HepG2 (cell line): Measurements from ENCODE around the gene SIK3. TPM values are rescaled to one million over a fixed set of nuclear protein-coding genes. Genes with fewer than 3 reads are reported as not detected.
A peak's percentile ranks its signal among the peaks of the same experiment; 100 is the strongest.

Source experiments
- BCL6 ChIP-seq: IDR thresholded peaks from 2 replicates; pipeline ENCODE4 v1.6.1; 2016; ENCODE audit warnings: missing genetic modification reagents, missing compliant biosample characterization
- ELF3 ChIP-seq: IDR thresholded peaks from 2 replicates; pipeline ENCODE4 v1.6.1; 2016; ENCODE audit warnings: missing genetic modification reagents, missing compliant biosample characterization
- ETV6 ChIP-seq: sonication (generic); formaldehyde crosslinking; conservative IDR thresholded peaks from 2 replicates; pipeline ENCODE4 v1.4.0; 2020; ENCODE audit warnings: missing genetic modification reagents
- KLF13 ChIP-seq: sonication (generic); formaldehyde crosslinking; IDR thresholded peaks from 2 replicates; pipeline ENCODE4 v1.4.0; 2020; ENCODE audit warnings: mild to moderate bottlenecking, missing genetic modification reagents
- KLF9 ChIP-seq: IDR thresholded peaks from 2 replicates; pipeline ENCODE4 v1.6.1; 2016; ENCODE audit warnings: low read depth
- MAZ ChIP-seq, 2 experiments: sonication (generic) in 1 of 2; formaldehyde crosslinking in 1 of 2; IDR thresholded peaks; 2 replicates each; pipeline versions ENCODE4 v1.5.0 to v1.6.1; 2012 to 2020; ENCODE audit warnings: low read depth in 2 of 2, mild to moderate bottlenecking in 2 of 2, borderline replicate concordance in 1 of 2, improper control_type of control experiment in 1 of 2, low read length in 1 of 2, missing genetic modification reagents in 1 of 2, moderate library complexity in 1 of 2
- MTF1 ChIP-seq: sonication (generic); formaldehyde crosslinking; IDR thresholded peaks from 2 replicates; pipeline ENCODE4 v1.5.0; 2020; ENCODE audit warnings: missing genetic modification reagents
- MTF2 ChIP-seq: sonication (generic); formaldehyde crosslinking; IDR thresholded peaks from 2 replicates; pipeline ENCODE4 v1.5.0; 2020; ENCODE audit warnings: missing genetic modification reagents, borderline replicate concordance
- SIN3B ChIP-seq: fragments of 150-350 bp; IDR thresholded peaks from 2 replicates; pipeline ENCODE4 v1.6.1; 2014; ENCODE audit warnings: low read length
- SOX13 ChIP-seq, 3 experiments: fragments of 450-650 bp in 1 of 3; sonication (generic) in 1 of 3; formaldehyde crosslinking in 1 of 3; IDR thresholded peaks in 2 of 3; conservative IDR thresholded peaks in 1 of 3; 2 replicates each; pipeline versions ENCODE4 v1.5.0 to v1.6.1; 2016 to 2020; ENCODE audit warnings: antibody characterized with exemption in 1 of 3, mild to moderate bottlenecking in 1 of 3, missing compliant biosample characterization in 1 of 3, missing genetic modification reagents in 1 of 3, moderate library complexity in 1 of 3
- SPEN ChIP-seq: sonication (generic); formaldehyde crosslinking; IDR thresholded peaks from 2 replicates; pipeline ENCODE4 v1.5.1; 2020; ENCODE audit warnings: low read depth, mild to moderate bottlenecking, missing genetic modification reagents
- TCF7 ChIP-seq: sonication (generic); IDR thresholded peaks from 2 replicates; pipeline ENCODE4 v1.6.1; 2016; ENCODE audit warnings: antibody characterized with exemption, low read depth
- TCF7L2 ChIP-seq: IDR thresholded peaks from 2 replicates; pipeline ENCODE4 v1.6.1; 2011; ENCODE audit warnings: mild to moderate bottlenecking, low read depth, low read length, moderate library complexity
- ZNF644 ChIP-seq: IDR thresholded peaks from 2 replicates; pipeline ENCODE4 v1.6.1; 2016; ENCODE audit warnings: low read depth
- ZNF781 ChIP-seq: sonication (generic); formaldehyde crosslinking; IDR thresholded peaks from 2 replicates; pipeline ENCODE4 v1.5.1; 2020; ENCODE audit warnings: borderline replicate concordance, mild to moderate bottlenecking, missing genetic modification reagents; ENCODE audit errors: not compliant biosample characterization
- polyA plus RNA-seq, 8 experiments: library from polyadenylated mRNA; depleted of rRNA in 3 of 8; stranded (reverse) in 7 of 8; unstranded in 1 of 8; fragments of >200 nt; fragmentation: Illumina TruSeq in 4 of 8; extraction: Trizol in 4 of 8; gene quantifications; 2 replicates each; pipeline versions ENCODE4 v1.2.1 to v1.2.3, GENCODE V29; 2011 to 2016; ENCODE audit warnings: low read depth in 4 of 8, missing spikeins in 1 of 8, mixed read lengths in 1 of 8; ENCODE audit not compliant: insufficient read depth in 1 of 8
- total RNA-seq, 5 experiments: library from RNA; depleted of rRNA; stranded (reverse); fragments of >200 nt; fragmentation: Illumina TruSeq; extraction: Trizol; gene quantifications; 2 replicates each; pipeline ENCODE4 v1.2.3, GENCODE V29; 2016; ENCODE audit warnings: low read depth in 1 of 5
- TF ChIP-seq, protein P1 (sequence below): IDR thresholded peaks from 2 replicates; pipeline ENCODE4 v1.6.1; 2016; ENCODE audit warnings: control low read depth
- TF ChIP-seq, protein P2 (sequence below): IDR thresholded peaks from 2 replicates; pipeline ENCODE4 v1.6.1; 2018; ENCODE audit warnings: missing genetic modification reagents
- TF ChIP-seq, protein P3 (sequence below): IDR thresholded peaks from 2 replicates; pipeline ENCODE4 v1.6.1; 2016; ENCODE audit warnings: low read depth, control low read depth
- TF ChIP-seq, protein P4 (sequence below): sonication (generic); formaldehyde crosslinking; IDR thresholded peaks from 2 replicates; pipeline ENCODE4 v1.9.0; 2022; ENCODE audit warnings: low read depth, missing genetic modification reagents
- TF ChIP-seq, protein P5 (sequence below): sonication (generic); formaldehyde crosslinking; IDR thresholded peaks from 2 replicates; pipeline ENCODE4 v1.4.0; 2020; ENCODE audit warnings: mild to moderate bottlenecking, missing genetic modification reagents, borderline replicate concordance

Gene SIK3
- total and polyA plus RNA-seq, 2 of the 13 experiments (the other 11 are each of a cell fraction or from before 2014, with no cell fraction given): 5.7 to 9.8 TPM

DNA sequence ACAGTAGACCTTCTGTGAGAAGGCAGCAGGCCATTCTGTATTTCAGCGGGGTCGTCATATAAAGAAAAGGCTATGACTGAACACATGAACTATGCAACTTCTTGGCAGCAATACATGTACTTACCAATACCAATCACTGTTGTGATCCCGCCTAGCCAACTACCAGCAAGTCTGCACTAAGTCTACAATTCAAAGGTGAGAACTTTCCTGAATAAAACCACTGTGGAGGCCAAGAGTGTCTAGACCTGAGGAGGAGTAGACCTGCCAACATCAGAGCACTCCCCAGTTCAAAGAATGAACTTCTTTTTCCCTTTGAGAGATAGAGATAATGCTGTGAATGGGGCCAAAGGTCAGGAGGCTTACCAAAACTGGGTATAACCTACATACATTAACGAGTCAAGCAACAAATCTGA, 108.2 kb downstream of the SIK3 start (continued):
- TF ChIP-seq BCL6: peak; percentile 83
- peak; percentile 52; the same call in 1 of the 2 replicates for TF ChIP-seq TCF7L2
- no peak for TF ChIP-seq KLF13
- TF ChIP-seq, protein P1, sequence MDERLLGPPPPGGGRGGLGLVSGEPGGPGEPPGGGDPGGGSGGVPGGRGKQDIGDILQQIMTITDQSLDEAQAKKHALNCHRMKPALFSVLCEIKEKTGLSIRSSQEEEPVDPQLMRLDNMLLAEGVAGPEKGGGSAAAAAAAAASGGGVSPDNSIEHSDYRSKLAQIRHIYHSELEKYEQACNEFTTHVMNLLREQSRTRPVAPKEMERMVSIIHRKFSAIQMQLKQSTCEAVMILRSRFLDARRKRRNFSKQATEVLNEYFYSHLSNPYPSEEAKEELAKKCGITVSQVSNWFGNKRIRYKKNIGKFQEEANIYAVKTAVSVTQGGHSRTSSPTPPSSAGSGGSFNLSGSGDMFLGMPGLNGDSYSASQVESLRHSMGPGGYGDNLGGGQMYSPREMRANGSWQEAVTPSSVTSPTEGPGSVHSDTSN (CRISPR knock-in tag): no peak
- TF ChIP-seq SPEN (CRISPR knock-in tag): no peak
- no peak for TF ChIP-seq MAZ (IDR thresholded peaks at IDR 0.05; ENCODE audit: borderline replicate concordance, low read depth, low read length)
- TF ChIP-seq MAZ (CRISPR knock-in tag; IDR thresholded peaks at IDR 0.05; ENCODE audit: low read depth): no peak
- TF ChIP-seq, protein P2, sequence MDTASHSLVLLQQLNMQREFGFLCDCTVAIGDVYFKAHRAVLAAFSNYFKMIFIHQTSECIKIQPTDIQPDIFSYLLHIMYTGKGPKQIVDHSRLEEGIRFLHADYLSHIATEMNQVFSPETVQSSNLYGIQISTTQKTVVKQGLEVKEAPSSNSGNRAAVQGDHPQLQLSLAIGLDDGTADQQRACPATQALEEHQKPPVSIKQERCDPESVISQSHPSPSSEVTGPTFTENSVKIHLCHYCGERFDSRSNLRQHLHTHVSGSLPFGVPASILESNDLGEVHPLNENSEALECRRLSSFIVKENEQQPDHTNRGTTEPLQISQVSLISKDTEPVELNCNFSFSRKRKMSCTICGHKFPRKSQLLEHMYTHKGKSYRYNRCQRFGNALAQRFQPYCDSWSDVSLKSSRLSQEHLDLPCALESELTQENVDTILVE (CRISPR knock-in tag): no peak
- no peak for TF ChIP-seq MTF2 (CRISPR knock-in tag)
- no peak for TF ChIP-seq MTF1 (CRISPR knock-in tag)
- TF ChIP-seq TCF7: peak; percentile 71; the same call in 1 of the 2 replicates
- no peak for TF ChIP-seq ZNF781 (CRISPR knock-in tag)
- no peak for TF ChIP-seq SOX13 (IDR thresholded peaks at IDR 0.05)
- peak in 1 of 2 experiments; percentile 71; a peak in 2 of 4 replicates for TF ChIP-seq SOX13 (CRISPR knock-in tag; conservative IDR thresholded peaks at IDR 0.05 in 1 of 2, IDR thresholded peaks at IDR 0.05 in 1 of 2)
- no peak for TF ChIP-seq ETV6 (CRISPR knock-in tag)
- TF ChIP-seq, protein P3, sequence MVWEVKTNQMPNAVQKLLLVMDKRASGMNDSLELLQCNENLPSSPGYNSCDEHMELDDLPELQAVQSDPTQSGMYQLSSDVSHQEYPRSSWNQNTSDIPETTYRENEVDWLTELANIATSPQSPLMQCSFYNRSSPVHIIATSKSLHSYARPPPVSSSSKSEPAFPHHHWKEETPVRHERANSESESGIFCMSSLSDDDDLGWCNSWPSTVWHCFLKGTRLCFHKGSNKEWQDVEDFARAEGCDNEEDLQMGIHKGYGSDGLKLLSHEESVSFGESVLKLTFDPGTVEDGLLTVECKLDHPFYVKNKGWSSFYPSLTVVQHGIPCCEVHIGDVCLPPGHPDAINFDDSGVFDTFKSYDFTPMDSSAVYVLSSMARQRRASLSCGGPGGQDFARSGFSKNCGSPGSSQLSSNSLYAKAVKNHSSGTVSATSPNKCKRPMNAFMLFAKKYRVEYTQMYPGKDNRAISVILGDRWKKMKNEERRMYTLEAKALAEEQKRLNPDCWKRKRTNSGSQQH (CRISPR knock-in tag): no peak
- TF ChIP-seq KLF9 (CRISPR knock-in tag): no peak
- TF ChIP-seq, protein P4, sequence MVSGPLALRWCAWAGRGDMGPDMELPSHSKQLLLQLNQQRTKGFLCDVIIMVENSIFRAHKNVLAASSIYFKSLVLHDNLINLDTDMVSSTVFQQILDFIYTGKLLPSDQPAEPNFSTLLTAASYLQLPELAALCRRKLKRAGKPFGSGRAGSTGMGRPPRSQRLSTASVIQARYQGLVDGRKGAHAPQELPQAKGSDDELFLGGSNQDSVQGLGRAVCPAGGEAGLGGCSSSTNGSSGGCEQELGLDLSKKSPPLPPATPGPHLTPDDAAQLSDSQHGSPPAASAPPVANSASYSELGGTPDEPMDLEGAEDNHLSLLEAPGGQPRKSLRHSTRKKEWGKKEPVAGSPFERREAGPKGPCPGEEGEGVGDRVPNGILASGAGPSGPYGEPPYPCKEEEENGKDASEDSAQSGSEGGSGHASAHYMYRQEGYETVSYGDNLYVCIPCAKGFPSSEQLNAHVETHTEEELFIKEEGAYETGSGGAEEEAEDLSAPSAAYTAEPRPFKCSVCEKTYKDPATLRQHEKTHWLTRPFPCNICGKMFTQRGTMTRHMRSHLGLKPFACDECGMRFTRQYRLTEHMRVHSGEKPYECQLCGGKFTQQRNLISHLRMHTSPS: no peak
- no peak for TF ChIP-seq SIN3B
- TF ChIP-seq, protein P5, sequence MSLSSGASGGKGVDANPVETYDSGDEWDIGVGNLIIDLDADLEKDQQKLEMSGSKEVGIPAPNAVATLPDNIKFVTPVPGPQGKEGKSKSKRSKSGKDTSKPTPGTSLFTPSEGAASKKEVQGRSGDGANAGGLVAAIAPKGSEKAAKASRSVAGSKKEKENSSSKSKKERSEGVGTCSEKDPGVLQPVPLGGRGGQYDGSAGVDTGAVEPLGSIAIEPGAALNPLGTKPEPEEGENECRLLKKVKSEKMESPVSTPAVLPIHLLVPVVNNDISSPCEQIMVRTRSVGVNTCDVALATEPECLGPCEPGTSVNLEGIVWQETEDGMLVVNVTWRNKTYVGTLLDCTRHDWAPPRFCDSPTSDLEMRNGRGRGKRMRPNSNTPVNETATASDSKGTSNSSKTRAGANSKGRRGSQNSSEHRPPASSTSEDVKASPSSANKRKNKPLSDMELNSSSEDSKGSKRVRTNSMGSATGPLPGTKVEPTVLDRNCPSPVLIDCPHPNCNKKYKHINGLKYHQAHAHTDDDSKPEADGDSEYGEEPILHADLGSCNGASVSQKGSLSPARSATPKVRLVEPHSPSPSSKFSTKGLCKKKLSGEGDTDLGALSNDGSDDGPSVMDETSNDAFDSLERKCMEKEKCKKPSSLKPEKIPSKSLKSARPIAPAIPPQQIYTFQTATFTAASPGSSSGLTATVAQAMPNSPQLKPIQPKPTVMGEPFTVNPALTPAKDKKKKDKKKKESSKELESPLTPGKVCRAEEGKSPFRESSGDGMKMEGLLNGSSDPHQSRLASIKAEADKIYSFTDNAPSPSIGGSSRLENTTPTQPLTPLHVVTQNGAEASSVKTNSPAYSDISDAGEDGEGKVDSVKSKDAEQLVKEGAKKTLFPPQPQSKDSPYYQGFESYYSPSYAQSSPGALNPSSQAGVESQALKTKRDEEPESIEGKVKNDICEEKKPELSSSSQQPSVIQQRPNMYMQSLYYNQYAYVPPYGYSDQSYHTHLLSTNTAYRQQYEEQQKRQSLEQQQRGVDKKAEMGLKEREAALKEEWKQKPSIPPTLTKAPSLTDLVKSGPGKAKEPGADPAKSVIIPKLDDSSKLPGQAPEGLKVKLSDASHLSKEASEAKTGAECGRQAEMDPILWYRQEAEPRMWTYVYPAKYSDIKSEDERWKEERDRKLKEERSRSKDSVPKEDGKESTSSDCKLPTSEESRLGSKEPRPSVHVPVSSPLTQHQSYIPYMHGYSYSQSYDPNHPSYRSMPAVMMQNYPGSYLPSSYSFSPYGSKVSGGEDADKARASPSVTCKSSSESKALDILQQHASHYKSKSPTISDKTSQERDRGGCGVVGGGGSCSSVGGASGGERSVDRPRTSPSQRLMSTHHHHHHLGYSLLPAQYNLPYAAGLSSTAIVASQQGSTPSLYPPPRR (CRISPR knock-in tag): 0 out of 2 replicates have a peak, but pooled peaks have one; percentile 52
- peak; percentile 67; the same call in 1 of the 2 replicates for TF ChIP-seq ZNF644
- no peak for TF ChIP-seq ELF3
